Activated T-cell treated with anti-CD3 and anti-CD28 coated beads, Interleukin-2, amount 50 U/mL, for 1 hour (primary cell): Measurements from ENCODE around the gene MARK1.

Experiments used
- DNase-seq: peaks from one replicate; pipeline ENCODE4 v3.0.0-alpha.2; 2020

The MARK1 gene

DNA sequence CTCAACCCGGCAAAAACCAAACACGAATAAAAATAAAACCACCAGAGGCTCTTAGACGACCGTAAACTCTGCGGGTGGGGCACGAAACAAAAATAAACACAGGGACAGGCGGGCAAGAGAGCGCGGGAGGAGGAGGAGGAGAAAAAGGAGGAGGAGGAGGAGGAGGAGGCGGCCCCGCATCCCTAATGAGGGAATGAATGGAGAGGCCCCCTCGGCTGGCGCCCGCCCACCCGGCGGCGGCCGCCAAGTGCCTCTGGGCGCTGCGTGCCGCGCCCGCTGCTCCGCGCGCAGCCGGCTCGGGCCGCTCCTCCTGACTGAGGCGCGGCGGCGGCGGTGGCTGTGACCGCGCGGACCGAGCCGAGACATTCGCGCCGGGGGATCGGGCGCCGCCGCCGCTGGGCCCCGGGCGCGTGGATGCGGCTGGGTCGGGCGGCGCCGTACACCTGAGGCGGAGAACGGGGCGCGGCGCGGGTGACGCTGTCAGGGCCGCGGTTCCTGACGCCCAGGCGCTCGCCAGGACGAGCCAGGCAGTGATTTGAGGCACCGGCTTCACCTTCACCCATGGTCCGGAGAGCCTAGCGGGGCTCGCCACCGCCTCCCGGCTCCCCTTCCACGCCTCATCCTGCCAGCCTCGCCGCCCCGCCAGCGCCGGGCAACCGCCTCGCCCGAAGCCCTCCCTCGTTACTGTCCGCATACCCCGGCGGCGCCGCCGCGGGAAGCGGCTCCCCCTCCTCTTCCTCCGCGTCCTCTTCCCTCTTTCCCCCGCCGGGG is at the start of gene MARK1:
MARK1 (plus strand) TSS at position 229 of the 771 bp plus-strand sequence. CDS start 687 bp downstream, outside the sequence.
- DNase-seq = no peak

DNA sequence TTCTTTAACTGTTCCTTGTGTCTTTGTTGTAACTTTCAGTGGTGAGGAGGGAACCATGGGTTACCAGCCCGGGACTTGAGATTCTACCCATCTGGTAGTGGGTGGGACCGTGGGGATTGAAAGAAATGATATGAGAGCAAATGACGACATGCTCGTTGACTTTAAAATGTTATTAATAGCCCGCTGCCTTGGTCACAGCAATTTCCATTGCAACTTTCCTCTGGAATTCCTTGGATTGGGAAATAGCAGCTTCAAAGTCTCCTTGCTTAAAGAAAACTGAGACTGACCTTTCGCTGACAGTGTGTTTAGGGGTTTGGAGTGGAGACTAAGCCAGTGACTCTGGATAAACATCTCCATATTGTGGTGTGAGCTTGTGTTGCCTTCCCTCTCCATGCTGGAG is 44.2 kb upstream of the MARK1 start:
- no peak for DNase-seq

GRCh38 chr1:220484135-220484534 is 43.8 kb upstream of the MARK1 start:
- DNase-seq = no peak

- DNase-seq = no peak
Measured at GRCh38 chr1:220485131-220485530, 42.8 kb upstream of the MARK1 start.

- DNase-seq = no peak
Measured at GRCh38 chr1:220485791-220486190, 42.1 kb upstream of the MARK1 start.

GRCh38 chr1:220487297-220487820 is 40.6 kb upstream of the MARK1 start:
- DNase-seq = no peak

- no peak for DNase-seq
Measured at GRCh38 chr1:220491891-220492290, 36.0 kb upstream of the MARK1 start.

DNA sequence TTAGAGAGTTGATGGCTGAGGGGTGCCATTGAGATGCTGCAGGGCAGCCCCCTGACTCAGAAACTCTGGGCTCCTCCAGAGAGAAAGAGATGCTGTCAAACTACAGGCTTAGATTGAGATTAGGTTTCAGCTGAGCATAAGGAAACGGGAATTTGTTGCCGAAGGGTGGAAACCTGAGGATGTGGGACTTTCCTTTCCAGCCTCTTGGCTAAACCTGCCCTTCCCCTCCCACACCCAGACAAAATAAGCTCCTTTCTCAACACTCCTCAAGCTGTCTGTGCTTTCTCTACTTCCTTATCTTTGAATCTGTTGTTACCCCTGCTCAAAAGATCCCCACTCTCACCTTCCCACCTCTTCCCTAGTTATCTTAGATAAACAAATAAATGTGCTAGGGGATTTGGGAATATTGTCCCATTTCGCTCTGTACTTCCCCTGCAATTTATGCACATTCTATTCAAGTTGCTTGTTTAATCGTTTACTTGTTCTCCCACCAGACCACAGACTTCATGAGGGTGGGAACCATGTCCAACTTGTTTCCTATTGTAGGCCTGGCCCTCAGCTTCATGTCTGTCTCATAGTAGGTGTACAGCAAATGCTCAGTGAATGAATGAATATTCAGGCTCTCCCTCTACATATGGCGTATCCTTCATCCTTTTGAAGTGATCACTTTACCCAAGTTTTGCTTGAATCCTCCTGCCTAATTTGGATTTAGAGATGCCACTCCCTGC is 30.6 kb upstream of the MARK1 start:
- DNase-seq = no peak

DNA sequence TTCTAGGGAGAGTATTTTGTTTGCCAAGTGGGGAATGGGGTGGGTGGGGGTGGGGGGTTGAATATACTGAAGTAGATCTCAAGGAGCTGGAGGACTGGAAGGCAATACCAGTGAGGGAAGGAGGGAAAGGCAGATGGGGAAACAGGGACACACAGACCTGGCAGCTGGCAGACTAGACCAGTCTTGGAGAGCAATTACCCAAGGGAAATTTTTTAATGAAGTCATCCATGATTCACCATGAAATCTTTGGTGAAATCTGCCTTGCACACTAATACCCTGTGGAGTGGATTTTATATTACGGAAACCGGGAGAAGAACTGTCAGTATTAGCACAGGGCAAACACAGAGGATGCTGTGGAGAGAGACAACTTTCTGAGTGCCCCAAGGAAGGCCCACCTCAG is 29.7 kb upstream of the MARK1 start:
- DNase-seq = no peak

DNA sequence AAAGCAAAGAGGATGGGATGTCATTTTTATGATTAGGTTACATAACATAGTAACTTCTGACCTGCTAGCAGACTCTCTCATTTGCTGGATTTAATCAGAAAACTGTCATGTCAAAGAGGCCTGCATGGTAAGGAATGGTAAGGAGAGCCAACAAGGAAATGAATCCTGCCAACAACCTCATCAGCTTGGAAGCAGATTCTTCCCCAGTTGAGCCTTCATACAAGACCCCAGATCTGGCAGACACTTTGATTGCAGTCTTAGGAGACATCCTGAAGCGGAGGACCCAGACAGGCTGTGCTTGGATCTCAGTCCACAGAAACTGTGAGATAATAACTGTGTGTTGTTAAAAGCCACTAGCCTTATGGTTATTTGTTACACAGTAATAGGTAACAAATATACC is 27.6 kb upstream of the MARK1 start:
- DNase-seq = no peak

DNA sequence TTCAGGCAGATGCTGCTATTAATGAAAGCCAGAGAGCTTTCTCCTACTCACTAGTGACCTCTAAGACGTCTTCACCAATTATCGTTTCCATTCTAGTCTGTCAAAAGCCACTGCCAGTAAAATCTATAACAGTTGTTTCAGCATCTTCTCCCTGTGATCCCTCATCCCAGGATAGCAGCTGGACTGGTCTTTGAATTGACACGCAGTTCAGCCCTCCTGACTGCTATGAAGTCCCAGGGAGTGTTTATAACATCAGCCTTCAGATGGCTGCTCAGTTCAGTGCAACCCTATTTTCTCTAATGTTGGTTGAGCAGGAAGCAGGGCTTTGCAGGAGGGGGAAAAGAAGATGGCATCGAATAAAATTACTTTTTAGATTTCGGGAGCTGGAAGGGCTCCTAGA is 23.6 kb upstream of the MARK1 start:
- DNase-seq = no peak

DNA sequence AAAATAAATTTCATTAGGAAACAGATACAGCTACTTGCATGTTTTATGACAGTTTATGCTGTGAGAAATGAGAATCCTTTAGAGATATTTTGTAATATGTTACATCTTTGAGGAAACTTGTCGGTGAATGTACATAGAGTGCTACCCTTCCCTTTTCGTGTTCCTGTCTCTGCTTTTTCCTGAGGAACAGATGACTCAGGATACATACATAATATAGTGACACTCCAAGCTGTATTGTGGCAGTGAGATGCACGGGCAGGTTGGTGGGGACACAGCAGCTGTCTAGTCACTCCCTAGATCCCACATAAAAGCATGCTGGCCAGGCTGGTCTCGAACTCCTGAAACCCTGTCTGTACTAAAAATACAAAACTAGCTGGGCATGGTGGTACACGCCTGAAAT is 20.9 kb upstream of the MARK1 start:
- DNase-seq = no peak

GRCh38 chr1:220511179-220511578 is 16.8 kb upstream of the MARK1 start:
- DNase-seq = no peak

GRCh38 chr1:220511785-220512184 is 16.2 kb upstream of the MARK1 start:
- no peak for DNase-seq

DNA sequence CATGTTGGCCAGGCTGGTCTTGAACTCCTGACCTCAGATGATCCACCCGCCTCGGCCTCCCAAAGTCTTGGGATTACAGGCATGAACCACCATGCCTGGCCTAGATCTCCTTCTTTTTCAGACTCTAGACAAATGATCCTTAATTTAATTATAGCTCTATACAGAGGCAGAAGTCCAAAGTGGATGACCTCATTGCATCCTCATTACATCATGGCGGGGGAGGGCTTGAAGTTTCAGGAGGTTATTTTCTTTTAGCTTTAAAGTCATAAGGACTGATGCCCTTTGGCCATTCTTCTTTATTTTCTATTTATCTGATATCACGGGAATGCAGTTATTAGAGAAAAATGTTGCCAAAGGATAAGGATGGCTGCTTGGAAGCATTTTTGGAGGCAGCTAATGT is 14.1 kb upstream of the MARK1 start:
- DNase-seq = no peak

DNA sequence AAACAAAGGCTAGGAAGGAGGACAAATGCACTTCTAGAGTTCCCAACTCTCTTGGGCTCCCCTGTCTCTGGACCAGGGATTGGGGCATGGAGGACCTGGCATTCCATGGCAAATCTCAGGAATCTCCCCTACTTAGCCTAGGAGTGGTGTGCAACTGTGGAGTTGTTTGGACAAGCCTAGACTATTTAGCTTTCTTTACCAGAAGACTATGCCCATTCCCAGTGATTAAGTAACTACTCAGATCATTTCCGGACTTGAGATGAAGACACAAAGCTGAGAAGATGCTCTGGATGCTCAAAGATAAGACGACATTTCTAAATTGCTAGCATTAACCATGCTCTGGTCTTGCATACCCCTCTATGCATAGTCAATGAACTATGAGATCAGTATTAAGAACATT is 13.7 kb upstream of the MARK1 start:
- no peak for DNase-seq

GRCh38 chr1:220516014-220516721 is 11.8 kb upstream of the MARK1 start:
- DNase-seq = no peak

DNA sequence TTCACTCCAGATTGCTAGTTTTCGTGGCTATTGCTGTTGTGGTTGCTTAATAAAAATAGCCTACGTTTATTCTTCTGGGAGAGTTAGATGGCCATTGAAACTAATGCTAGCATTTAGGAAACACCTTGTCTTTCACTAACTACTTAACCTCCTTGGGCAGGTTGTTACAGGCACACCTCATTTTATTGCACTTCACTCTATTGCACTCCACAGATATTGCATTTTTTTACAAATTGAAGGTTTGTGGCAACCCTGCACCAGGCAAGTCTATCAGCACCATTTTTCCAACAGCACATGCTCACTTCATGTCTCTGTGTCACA is 11.3 kb upstream of the MARK1 start:
- no peak for DNase-seq

GRCh38 chr1:220521778-220522177 is 6.2 kb upstream of the MARK1 start:
- no peak for DNase-seq

DNA sequence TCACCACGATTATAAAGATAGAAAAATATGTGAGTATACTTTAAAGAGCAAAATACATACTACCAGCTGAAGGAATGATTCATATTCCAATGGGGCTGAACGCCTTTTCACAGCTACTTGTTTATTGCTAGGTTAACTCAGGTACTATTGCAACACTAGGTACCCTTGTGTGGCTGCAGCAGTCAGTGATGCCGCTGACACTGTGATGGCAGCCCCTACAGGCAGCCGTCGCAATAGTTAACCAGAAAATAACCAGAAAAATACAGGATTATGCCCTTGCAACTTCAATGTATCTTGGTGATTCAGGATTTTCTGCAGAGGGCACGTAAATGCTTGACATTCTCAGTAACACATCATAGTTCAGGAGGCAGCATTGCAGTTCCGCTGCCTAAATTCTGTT is 1.6 kb upstream of the MARK1 start:
- DNase-seq = no peak

GRCh38 chr1:220527279-220527907 is 543 bp upstream of the MARK1 start:
- no peak for DNase-seq

GRCh38 chr1:220528679-220529501 is 954 bp downstream of the MARK1 start:
- DNase-seq = no peak
